A549 (cell line): ENCODE results near the gene ATXN7L1. TPM values are rescaled to one million over a fixed set of nuclear protein-coding genes. Genes with fewer than 3 reads are reported as not detected.

Experiments
- ATAC-seq, 2 experiments: fragments of 200-7000 bp in 1 of 2; fragments of >200 bp in 1 of 2; cut with Nextera tagmentation in 1 of 2; cut with Tn5 transposase in 1 of 2; 3 replicates each; pipeline versions ENCODE4 v1.8.0 to v1.9.1; 2018 to 2020; ENCODE audit warnings: mild to moderate bottlenecking in 1 of 2, moderate library complexity in 1 of 2
- CTCF ChIA-PET: fragments of 300-600 bp; sonication (Branson Sonifier 250); formaldehyde crosslinking; extraction: SDS; loops from one replicate; lab custom pipeline; 2021; ENCODE audit warnings: antibody characterized with exemption, inconsistent platforms; lab: Yijun Ruan, JAX
- POLR2A ChIA-PET: fragments of 350-600 bp; formaldehyde crosslinking; extraction: SDS; loops from one replicate; lab custom pipeline; 2021; ENCODE audit warnings: antibody characterized with exemption, inconsistent platforms; lab: Yijun Ruan, JAX
- DNase-seq, 2 experiments: peaks; one replicate each; pipeline versions ENCODE4 v3.0.0 to v3.0.0-alpha.2; 2011 to 2016; ENCODE audit warnings: low read depth in 1 of 2, low spot score in 1 of 2
- FAIRE-seq: peaks from 2 replicates; lab custom pipeline; 2011; peaks lifted over from hg19 to GRCh38; lab: Jason Lieb, UNC
- H3K27ac ChIP-seq, 2 experiments: fragments of >200 bp; sonication (Bioruptor Twin); formaldehyde crosslinking; 3 replicates each; pipeline ENCODE4 v1.5.1; 2016 to 2017
- H3K4me1 ChIP-seq: fragments of >200 bp; sonication (Bioruptor Twin); formaldehyde crosslinking; 3 replicates; pipeline ENCODE4 v1.6.1; 2016
- H3K4me2 ChIP-seq: fragments of >200 bp; sonication (Bioruptor Twin); formaldehyde crosslinking; 3 replicates; pipeline ENCODE4 v1.6.1; 2016
- H3K4me3 ChIP-seq: fragments of >200 bp; sonication (Bioruptor Twin); formaldehyde crosslinking; 3 replicates; pipeline ENCODE4 v1.5.1; 2016
- H3K9me3 ChIP-seq: fragments of >200 bp; sonication (Bioruptor Twin); formaldehyde crosslinking; 3 replicates; pipeline ENCODE4 v1.6.1; 2016
- ATOH8 ChIP-seq: fragments of 250-450 bp; sonication (Bioruptor Pico); IDR thresholded peaks from 2 replicates; pipeline ENCODE4 v1.5.0; 2020; ENCODE audit warnings: low read depth, mild to moderate bottlenecking, moderate library complexity
- CBX8 ChIP-seq: fragments of 200-600 bp; sonication (generic); IDR thresholded peaks from 2 replicates; pipeline ENCODE4 v1.6.1; 2016
- CTCF ChIP-seq: fragments of >200 bp; sonication (Bioruptor Twin); formaldehyde crosslinking; IDR thresholded peaks from 3 replicates; pipeline ENCODE4 v1.5.1; 2016
- E2F6 ChIP-seq: IDR thresholded peaks from 2 replicates; pipeline ENCODE4 v1.6.1; 2012; ENCODE audit warnings: low read depth, borderline replicate concordance
- EP300 ChIP-seq, 2 experiments: fragments of >200 bp; sonication (Bioruptor Twin); formaldehyde crosslinking; IDR thresholded peaks; 2 replicates in 1 of 2; 3 replicates in 1 of 2; pipeline ENCODE4 v1.6.1; 2016 to 2017
- FOXS1 ChIP-seq: fragments of 250-450 bp; sonication (Bioruptor Pico); IDR thresholded peaks from 2 replicates; pipeline ENCODE4 v1.5.0; 2020; ENCODE audit warnings: mild to moderate bottlenecking, moderate library complexity
- HMGXB4 ChIP-seq: fragments of 250-450 bp; sonication (Bioruptor Pico); IDR thresholded peaks from 2 replicates; pipeline ENCODE4 v1.5.0; 2021; ENCODE audit warnings: mild to moderate bottlenecking, moderate library complexity, borderline replicate concordance
- HOXA7 ChIP-seq: fragments of 250-450 bp; sonication (Bioruptor Pico); IDR thresholded peaks from 2 replicates; pipeline ENCODE4 v1.5.0; 2020; ENCODE audit warnings: mild to moderate bottlenecking, moderate library complexity
- HOXB5 ChIP-seq: fragments of 250-450 bp; sonication (Bioruptor Pico); IDR thresholded peaks from 2 replicates; pipeline ENCODE4 v1.5.0; 2020; ENCODE audit warnings: mild to moderate bottlenecking, moderate library complexity
- JUN ChIP-seq, 2 experiments: fragments of >200 bp; sonication (Bioruptor Twin); formaldehyde crosslinking; IDR thresholded peaks; 2 replicates in 1 of 2; 3 replicates in 1 of 2; pipeline ENCODE4 v1.6.1; 2016 to 2017
- MYC ChIP-seq: IDR thresholded peaks from 2 replicates; pipeline ENCODE4 v1.6.1; 2012; ENCODE audit warnings: mild to moderate bottlenecking, inconsistent platforms, low read length, improper control_type of control experiment, borderline replicate concordance
- PBX3 ChIP-seq: IDR thresholded peaks from 2 replicates; pipeline ENCODE4 v1.6.1; 2012
- PHF8 ChIP-seq: fragments of 200-600 bp; sonication (generic); IDR thresholded peaks from 2 replicates; pipeline ENCODE4 v1.6.1; 2016; ENCODE audit warnings: low read depth, mild to moderate bottlenecking, antibody characterized with exemption, moderate library complexity, borderline replicate concordance
- RCOR1 ChIP-seq: fragments of 150-350 bp; IDR thresholded peaks from 2 replicates; pipeline ENCODE4 v1.6.1; 2014; ENCODE audit warnings: antibody characterized with exemption, low read length, low read depth
- TP53 ChIP-seq: fragments of 250-450 bp; sonication (Bioruptor Pico); IDR thresholded peaks from 2 replicates; pipeline ENCODE4 v1.5.0; 2021; ENCODE audit warnings: mild to moderate bottlenecking, moderate library complexity
- ZSCAN20 ChIP-seq: fragments of 250-450 bp; sonication (Bioruptor Pico); IDR thresholded peaks from 2 replicates; pipeline ENCODE4 v1.8.0; 2022; ENCODE audit warnings: mild to moderate bottlenecking, moderate library complexity
- WGBS: methylation state at CpG from one replicate; pipeline ENCODE4 v1.1.6; 2017; ENCODE audit errors: missing lambda C conversion rate; 5-methylcytosine and 5-hydroxymethylcytosine counted together
- polyA plus RNA-seq, 4 experiments: library from polyadenylated mRNA; depleted of rRNA in 3 of 4; stranded (reverse); fragments of >200 nt; fragmentation: RNase III in 1 of 4; extraction: RNeasy Plus Mini Kit Qiagen cat#74134 plus additional on column Dnase treatment in 1 of 4; gene quantifications; 2 replicates in 3 of 4; 3 replicates in 1 of 4; pipeline ENCODE4 v1.2.3, GENCODE V29; 2011 to 2017

The ATXN7L1 gene
- polyA plus RNA-seq, 2 of the 4 experiments (the other 2 are of a cell fraction): 4.5 to 5.7 TPM

- Histone ChIP-seq H3K27ac (no peak overlapping the region), H3K4me2 (no peak overlapping the region), H3K4me3 (no peak overlapping the region), H3K4me1 (peaks cover 3% of the 10 kb centered on the region; the same call in 1 of the 3 replicates), H3K9me3 (no peaks in the 10 kb centered on the region)
- CTCF ChIA-PET: no interaction called here
- 61% methylated on average over 2 of the region's 2 CpGs for WGBS
- ATAC-seq (no peak), DNase-seq (no peak), FAIRE-seq (no peak)
- TF ChIP-seq CBX8 (no peak), TP53 (CRISPR knock-in tag) (no peak), ATOH8 (CRISPR knock-in tag) (no peak), HOXB5 (CRISPR knock-in tag) (no peak), RCOR1 (no peak), PHF8 (no peak), CTCF (no peak), HMGXB4 (CRISPR knock-in tag) (no peak), JUN (IDR thresholded peaks at IDR 0.05) (no peak), E2F6 (no peak)
- POLR2A ChIA-PET: no interaction called here
These were observed 193.9 kb downstream of the ATXN7L1 start for GRCh38 chr7:105682341-105683060.

GRCh38 chr7:105680505-105681187 lies 195.8 kb downstream of the ATXN7L1 start:
- WGBS: 75% methylated on average over 9 of the region's 9 CpGs
- Histone ChIP-seq H3K9me3 (no peaks in the 10 kb centered on the region), H3K4me3 (no peak overlapping the region), H3K27ac (no peak overlapping the region), H3K4me2 (no peak overlapping the region), H3K4me1 (peaks cover 14% of the 10 kb centered on the region)
- CTCF ChIA-PET: interaction anchor here (0.6 to 1.1 kb wide), 2 partner anchors 26 to 70 kb away, joined by 3 to 6 read pairs; no protein-coding TSS in a partner anchor
- FAIRE-seq (no peak), DNase-seq (no peak), ATAC-seq (no peak)
- TF ChIP-seq MYC: no peak
- no peak for TF ChIP-seq HMGXB4 (CRISPR knock-in tag)
- no peak for TF ChIP-seq EP300 (IDR thresholded peaks at IDR 0.05)
- TF ChIP-seq FOXS1 (CRISPR knock-in tag): no peak
- TF ChIP-seq PBX3: no peak
- no peak for TF ChIP-seq ZSCAN20 (CRISPR knock-in tag)
- TF ChIP-seq HOXA7 (CRISPR knock-in tag): no peak
- POLR2A ChIA-PET: no interaction called here
